Common myeloid progenitor, CD34-positive (primary cell): ENCODE results near the gene KRT35.

Experiments
- CTCF ChIA-PET: fragments of 350-600 bp; sonication (Branson Sonifier 250); formaldehyde crosslinking; loops from one replicate; lab custom pipeline; 2021; ENCODE audit warnings: antibody characterized with exemption; lab: Charles Lee
- POLR2A ChIA-PET: fragments of 350-600 bp; sonication (Branson Sonifier 250); formaldehyde crosslinking; loops from one replicate; lab custom pipeline; 2021; ENCODE audit warnings: antibody characterized with exemption; lab: Charles Lee
- DNase-seq, 3 donors: peaks; one replicate each; pipeline versions ENCODE4 v3.0.0 to v3.0.0-alpha.2; 2013
- H3K27ac ChIP-seq, 2 experiments: 1 replicate in 1 of 2; 2 replicates in 1 of 2; pipeline ENCODE4 v1.7.0; 2013; ENCODE audit warnings: inconsistent platforms in 2 of 2, low read length in 2 of 2, mild to moderate bottlenecking in 2 of 2, low read depth in 1 of 2, moderate library complexity in 1 of 2; ENCODE audit not compliant: severe bottlenecking in 2 of 2, insufficient read depth in 1 of 2, poor library complexity in 1 of 2
- H3K27me3 ChIP-seq, 5 experiments: replicated peaks in 2 of 5; 1 replicate in 3 of 5; 2 replicates in 2 of 5; pipeline versions ENCODE4 v1.6.1 to v1.7.0; 2013; ENCODE audit warnings: low read length in 4 of 5, mild to moderate bottlenecking in 2 of 5, moderate library complexity in 2 of 5, inconsistent platforms in 1 of 5; ENCODE audit not compliant: insufficient read depth in 5 of 5, control insufficient read depth in 4 of 5
- H3K36me3 ChIP-seq, 4 experiments: 1 replicate in 2 of 4; 2 replicates in 2 of 4; pipeline versions ENCODE4 v1.6.1 to v1.7.0; 2013; ENCODE audit warnings: low read length in 3 of 4, control low read depth in 1 of 4, mild to moderate bottlenecking in 1 of 4; ENCODE audit not compliant: control insufficient read depth in 4 of 4, insufficient read depth in 4 of 4
- H3K4me1 ChIP-seq, 4 experiments: 1 replicate in 3 of 4; 2 replicates in 1 of 4; pipeline versions ENCODE4 v1.6.1 to v1.7.1; 2013; ENCODE audit warnings: low read length in 3 of 4, mild to moderate bottlenecking in 3 of 4, control low read depth in 1 of 4, inconsistent platforms in 1 of 4, moderate library complexity in 1 of 4; ENCODE audit not compliant: control insufficient read depth in 4 of 4, insufficient read depth in 4 of 4; ENCODE audit errors: control extremely low read depth in 1 of 4
- H3K4me3 ChIP-seq, 7 experiments: 1 replicate in 4 of 7; 2 replicates in 3 of 7; pipeline versions ENCODE4 v1.5.1 to v1.7.0; 2013; ENCODE audit warnings: mild to moderate bottlenecking in 7 of 7, low read length in 6 of 7, moderate library complexity in 6 of 7, inconsistent platforms in 2 of 7, low read depth in 2 of 7, control low read depth in 1 of 7; ENCODE audit not compliant: insufficient read depth in 4 of 7, control insufficient read depth in 1 of 7; ENCODE audit errors: extremely low read depth in 1 of 7
- H3K9me3 ChIP-seq, 5 experiments: 1 replicate in 4 of 5; 2 replicates in 1 of 5; pipeline versions ENCODE4 v1.6.1 to v1.7.1; 2013; ENCODE audit warnings: low read length in 4 of 5, mild to moderate bottlenecking in 2 of 5, inconsistent platforms in 1 of 5, low read depth in 1 of 5, moderate library complexity in 1 of 5; ENCODE audit not compliant: control insufficient read depth in 4 of 5, insufficient read depth in 2 of 5; ENCODE audit errors: control extremely low read depth in 1 of 5
- WGBS: methylation state at CpG from one replicate; pipeline ENCODE4 v1.1.5; 2013; ENCODE audit not compliant: insufficient coverage; 5-methylcytosine and 5-hydroxymethylcytosine counted together

Gene KRT35

DNA sequence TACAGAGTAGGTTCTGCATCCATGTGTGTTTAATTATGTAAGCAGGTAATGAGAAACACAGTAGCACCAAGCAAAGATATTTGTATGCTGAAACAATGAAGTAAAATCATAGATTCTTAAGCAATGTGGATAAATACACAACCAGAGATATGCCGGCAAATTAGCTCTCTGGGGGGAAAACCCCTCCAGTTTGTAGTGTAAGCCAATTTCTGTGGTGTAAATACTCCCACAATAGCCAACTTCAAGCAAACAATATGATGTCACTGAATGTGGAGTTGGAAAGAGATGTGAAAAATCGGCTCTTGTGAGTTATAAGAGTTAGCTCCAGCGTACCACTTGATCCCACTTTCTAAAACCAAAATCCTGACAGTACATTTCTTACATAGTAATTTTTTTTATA lies 36.3 kb downstream of the KRT35 start:
- Histone ChIP-seq H3K27ac (no peak overlapping the region), H3K9me3 (peaks cover 0 to 3% (median 0%) of the 10 kb centered on the region in 5 experiments), H3K4me1 (no peaks in the 10 kb centered on the region), H3K27me3 (peaks cover 0 to 21% (median 10%) of the 10 kb centered on the region in 5 experiments), H3K36me3 (no peaks in the 10 kb centered on the region), H3K4me3 (no peak overlapping the region)
- WGBS: 100% methylated on average over 1 of the region's 3 CpGs
- ChIA-PET CTCF (no interaction called here), POLR2A (interaction anchor here (0.5 kb wide), 1 partner anchor 574 kb away, joined by 4 read pairs; no protein-coding TSS in a partner anchor)
- DNase-seq: no peak

DNA sequence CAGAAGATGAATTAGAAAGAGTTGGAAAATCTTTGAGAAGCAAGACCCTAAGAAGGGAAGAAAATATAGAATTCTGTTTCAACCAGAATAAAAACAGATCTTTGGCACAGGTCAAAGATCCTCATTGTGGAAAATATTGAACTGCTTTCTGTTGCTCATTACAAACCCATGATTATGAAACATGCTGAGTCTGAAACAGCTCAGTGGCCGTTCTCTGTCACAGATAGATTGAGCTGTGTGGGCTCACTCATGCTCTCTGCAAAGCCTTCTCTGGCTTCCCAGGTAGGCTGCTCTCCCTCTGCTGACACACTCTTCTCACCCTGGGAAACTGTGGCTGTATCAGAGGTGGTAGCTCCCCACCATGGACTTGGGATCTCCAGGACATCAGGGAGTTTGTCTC lies 36.8 kb downstream of the KRT35 start:
- ChIA-PET POLR2A (no interaction called here), CTCF (no interaction called here)
- Histone ChIP-seq H3K4me3 (no peak overlapping the region), H3K27me3 (peaks cover 0 to 21% (median 10%) of the 10 kb centered on the region in 5 experiments), H3K9me3 (peaks cover 0 to 3% (median 0%) of the 10 kb centered on the region in 5 experiments), H3K36me3 (no peaks in the 10 kb centered on the region), H3K4me1 (no peaks in the 10 kb centered on the region), H3K27ac (no peak overlapping the region)
- WGBS: no CpG with 5 or more reads among the region's 1 CpG
- DNase-seq: no peak

DNA sequence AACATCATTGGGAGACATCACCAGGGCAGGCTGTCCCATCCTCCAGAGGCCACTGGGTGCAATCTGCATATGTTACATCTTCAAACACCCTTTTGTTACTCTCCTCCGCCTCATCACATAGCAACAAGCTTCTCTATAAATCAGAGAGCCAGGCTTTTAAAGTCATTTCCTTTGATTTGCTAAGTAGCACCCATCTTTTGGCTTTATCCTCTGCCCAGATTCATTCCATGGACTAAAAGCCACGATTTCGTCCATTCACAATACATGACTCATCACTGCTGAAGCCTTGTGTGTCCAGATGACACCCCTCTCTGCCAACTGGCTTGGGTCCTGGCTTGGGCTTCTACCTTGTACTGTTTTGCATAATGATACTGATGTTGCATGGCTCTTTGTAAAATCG lies 38.2 kb downstream of the KRT35 start:
- DNase-seq: no peak
- H3K27me3 ChIP-seq: peaks cover 0 to 21% (median 10%) of the 10 kb centered on the region in 5 experiments
- CTCF ChIA-PET: no interaction called here
- no peak overlapping the region for H3K4me3 ChIP-seq
- 86% methylated on average over 3 of the region's 4 CpGs for WGBS
- peaks cover 0 to 3% (median 0%) of the 10 kb centered on the region in 5 experiments for H3K9me3 ChIP-seq
- no peak overlapping the region for H3K27ac ChIP-seq
- no peaks in the 10 kb centered on the region for H3K36me3 ChIP-seq
- POLR2A ChIA-PET: no interaction called here
- H3K4me1 ChIP-seq: no peaks in the 10 kb centered on the region

DNA sequence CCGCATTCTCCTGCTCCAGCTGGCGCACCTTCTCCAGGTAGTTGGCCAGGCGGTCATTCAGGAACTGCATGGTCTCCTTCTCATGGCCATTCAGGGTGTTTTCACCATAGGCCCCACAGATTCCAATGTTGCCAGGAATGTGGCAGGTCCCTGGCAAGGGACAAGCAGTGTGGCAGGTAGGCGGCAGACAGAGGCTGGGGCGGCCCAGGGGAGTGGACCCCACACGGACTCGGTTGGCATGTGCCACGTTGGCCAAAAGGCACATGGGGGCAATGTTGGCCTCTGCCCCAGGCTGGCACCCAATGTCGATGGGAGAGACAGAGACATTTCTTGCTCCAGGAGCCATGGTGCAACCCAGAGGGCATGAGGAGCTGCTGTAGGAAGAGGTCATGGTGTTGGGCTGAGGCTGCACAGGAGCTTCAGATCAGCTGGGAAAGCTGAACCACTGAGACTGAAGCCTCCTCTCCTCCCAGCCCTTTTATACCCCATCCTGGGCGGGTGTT lies 40.4 kb downstream of the KRT35 start, which contains the start of gene KRT38:
KRT38 (minus strand) TSS at position 453 of the 503 bp plus-strand sequence; CDS start at position 391, 62 bp downstream.
- peaks cover 0 to 21% (median 10%) of the 10 kb centered on the region in 5 experiments for H3K27me3 ChIP-seq
- POLR2A ChIA-PET: no interaction called here
- no peaks in the 10 kb centered on the region for H3K36me3 ChIP-seq
- H3K4me1 ChIP-seq: no peaks in the 10 kb centered on the region
- no peak for DNase-seq
- peaks cover 0 to 3% (median 0%) of the 10 kb centered on the region in 5 experiments for H3K9me3 ChIP-seq
- 95% methylated on average over 8 of the region's 10 CpGs for WGBS
- no peak within 1 kb of the TSS for H3K27ac ChIP-seq
- H3K4me3 ChIP-seq: no peak within 1 kb of the TSS
- CTCF ChIA-PET: no interaction called here

DNA sequence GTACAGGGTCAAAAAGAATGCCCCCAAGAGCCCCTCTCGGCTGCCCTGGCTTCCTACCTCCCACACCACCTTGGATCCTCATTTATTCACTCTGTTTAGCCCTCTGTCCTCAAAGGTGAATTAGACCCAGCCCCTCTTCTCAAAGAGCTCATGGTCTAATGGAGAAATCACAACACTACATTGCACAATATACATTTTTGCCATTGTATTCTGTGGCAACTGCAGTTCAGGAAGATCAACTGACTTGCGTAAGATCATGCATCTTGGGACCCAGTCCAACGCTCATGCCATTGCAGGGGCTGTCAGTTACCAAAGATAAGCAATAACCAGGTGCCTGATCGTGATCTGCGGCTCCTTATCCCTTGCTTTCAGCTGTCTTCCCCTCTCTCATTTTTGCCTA lies 41.6 kb downstream of the KRT35 start:
- 80% methylated on average over 4 of the region's 5 CpGs for WGBS
- Histone ChIP-seq H3K27me3 (peaks cover 0 to 13% (median 8%) of the 10 kb centered on the region in 5 experiments), H3K9me3 (peaks cover 0 to 2% (median 0%) of the 10 kb centered on the region in 5 experiments), H3K36me3 (no peaks in the 10 kb centered on the region), H3K27ac (no peak overlapping the region), H3K4me1 (no peaks in the 10 kb centered on the region), H3K4me3 (no peak overlapping the region)
- DNase-seq: no peak
- CTCF ChIA-PET: no interaction called here
- POLR2A ChIA-PET: interaction anchor here (0.7 kb wide), 1 partner anchor 28 kb away, joined by 3 read pairs; no protein-coding TSS in a partner anchor

DNA sequence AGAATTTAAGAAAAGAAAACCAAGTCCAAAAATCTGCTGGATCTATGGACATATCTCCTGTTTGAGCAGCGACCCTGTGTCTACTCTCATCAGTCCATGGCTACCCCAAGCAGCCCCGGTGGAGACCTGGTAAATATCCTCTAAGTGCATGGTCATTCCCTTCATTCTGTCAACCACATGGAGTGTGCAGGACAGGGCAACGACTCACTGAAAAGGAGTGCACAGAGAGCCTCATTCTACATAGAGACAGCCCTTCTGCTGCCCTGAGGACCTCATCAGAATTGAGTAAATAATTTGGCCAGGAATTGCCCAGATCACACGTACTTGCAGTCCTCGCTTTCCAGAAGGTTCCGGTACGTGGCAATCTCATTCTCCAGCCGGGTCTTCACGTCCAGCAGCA lies 43.2 kb downstream of the KRT35 start:
- Histone ChIP-seq H3K27ac (no peak overlapping the region), H3K4me3 (no peak overlapping the region), H3K9me3 (no peaks in the 10 kb centered on the region), H3K27me3 (peaks cover 0 to 8% (median under 1%) of the 10 kb centered on the region in 5 experiments), H3K36me3 (no peaks in the 10 kb centered on the region), H3K4me1 (no peaks in the 10 kb centered on the region)
- WGBS: 90% methylated on average over 9 of the region's 9 CpGs
- ChIA-PET POLR2A (no interaction called here), CTCF (no interaction called here)
- DNase-seq: no peak

DNA sequence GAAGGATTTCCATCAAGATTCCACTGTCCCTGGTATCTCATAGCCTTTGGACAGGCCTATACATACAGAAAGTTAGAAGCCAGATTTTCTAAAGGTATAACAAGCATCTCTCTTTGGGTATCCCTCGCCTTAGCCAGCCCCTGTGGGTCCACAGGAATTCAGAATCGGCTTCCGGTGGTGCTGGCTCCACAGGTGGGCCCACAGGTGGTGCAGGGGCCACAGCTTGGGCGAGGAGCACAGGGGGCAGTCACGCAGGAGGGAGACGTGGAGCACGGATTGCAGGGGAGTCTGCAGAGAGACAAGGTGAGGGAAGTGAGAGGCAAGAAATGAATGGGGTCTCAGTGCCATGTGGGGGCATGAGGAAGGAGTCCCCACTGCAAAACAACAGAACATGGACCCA lies 43.7 kb downstream of the KRT35 start:
- H3K4me1 ChIP-seq: no peaks in the 10 kb centered on the region
- ChIA-PET CTCF (no interaction called here), POLR2A (no interaction called here)
- no peak overlapping the region for H3K4me3 ChIP-seq
- no peaks in the 10 kb centered on the region for H3K9me3 ChIP-seq
- 83% methylated on average over 7 of the region's 7 CpGs for WGBS
- peaks cover 0 to 8% (median 0%) of the 10 kb centered on the region in 5 experiments for H3K27me3 ChIP-seq
- no peak for DNase-seq
- H3K27ac ChIP-seq: no peak overlapping the region
- H3K36me3 ChIP-seq: no peaks in the 10 kb centered on the region
